ENCODE results near the gene NDUFS7.
"Not testable (repeated sequence)": the region's sequence is repeated elsewhere in the genome, so short reads cannot be mapped to it uniquely, and the experiment has no call there.

NDUFS7 gene

DNA sequence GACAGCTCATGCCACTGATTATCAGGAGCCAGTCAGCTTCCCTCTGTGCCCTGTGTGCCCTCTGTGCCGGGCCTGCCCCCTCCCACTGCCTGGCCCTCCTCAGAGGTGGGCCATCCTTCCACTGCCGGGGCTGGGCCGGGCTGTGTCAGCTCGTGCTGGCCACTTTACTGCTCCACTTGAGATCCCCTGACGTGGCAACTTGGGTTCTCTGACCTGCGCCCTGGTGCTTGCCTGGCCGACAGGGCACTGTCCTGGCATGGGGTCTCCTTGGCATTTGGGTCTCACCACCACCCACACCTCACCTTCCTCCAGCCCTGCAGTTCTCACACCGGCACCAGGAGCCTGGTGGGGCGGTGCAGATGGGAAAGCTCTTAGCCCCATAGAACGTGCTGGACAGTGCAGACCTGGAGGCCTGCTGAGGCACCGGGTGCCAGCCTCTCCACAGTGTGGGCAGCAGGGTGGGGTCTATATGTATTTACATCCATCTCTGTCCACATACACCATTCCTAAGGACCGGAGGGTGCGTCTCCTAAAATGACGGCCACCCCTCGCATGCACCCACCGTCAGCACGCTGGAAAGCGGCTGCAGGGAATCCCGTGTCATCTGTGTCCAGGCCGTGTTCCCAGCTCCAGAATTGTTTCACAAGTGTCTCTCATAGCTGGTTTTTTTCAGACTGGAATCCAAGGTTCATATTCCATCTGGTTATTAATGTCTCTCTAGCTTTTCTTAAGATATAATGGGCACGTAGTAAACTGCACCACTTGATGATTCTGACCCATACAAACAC lies 35.4 kb downstream of the NDUFS7 start:
- no peak for DNase-seq

DNA sequence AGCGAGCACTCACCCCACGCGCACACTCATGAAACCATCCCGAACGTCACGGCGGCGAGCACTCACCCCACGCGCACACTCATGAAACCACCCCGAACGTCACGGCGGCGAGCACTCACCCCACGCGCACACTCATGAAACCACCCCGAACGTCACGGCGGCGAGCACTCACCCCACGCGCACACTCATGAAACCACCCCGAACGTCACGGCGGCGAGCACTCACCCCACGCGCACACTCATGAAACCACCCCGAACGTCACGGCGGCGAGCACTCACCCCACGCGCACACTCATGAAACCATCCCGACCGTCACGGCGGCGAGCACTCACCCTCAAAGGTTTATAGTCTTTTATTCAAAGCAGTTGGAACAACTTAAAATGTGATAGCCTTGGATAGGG lies 36.4 kb downstream of the NDUFS7 start:
- not testable (repeated sequence) for DNase-seq

DNA sequence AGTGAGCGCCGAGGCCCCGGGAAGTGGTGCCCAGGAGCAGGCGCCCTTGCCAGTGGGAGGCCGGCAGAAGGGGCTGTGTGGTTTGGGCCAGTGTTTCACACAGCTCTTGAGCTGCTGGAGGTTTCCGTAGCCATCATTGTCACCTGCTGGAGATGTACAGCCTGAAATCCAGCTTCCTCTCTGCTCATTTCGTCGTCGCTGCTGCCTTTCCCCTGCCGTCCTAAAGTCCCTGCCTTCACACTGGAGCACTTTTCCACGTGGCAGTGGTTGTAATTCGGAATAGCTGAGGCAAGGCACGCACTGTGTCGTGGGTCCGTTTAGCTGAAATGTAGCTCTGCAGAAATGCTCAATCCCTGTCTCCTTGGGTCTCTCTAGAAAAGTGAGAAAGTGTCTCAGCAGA lies 36.9 kb downstream of the NDUFS7 start:
- DNase-seq: no peak

DNA sequence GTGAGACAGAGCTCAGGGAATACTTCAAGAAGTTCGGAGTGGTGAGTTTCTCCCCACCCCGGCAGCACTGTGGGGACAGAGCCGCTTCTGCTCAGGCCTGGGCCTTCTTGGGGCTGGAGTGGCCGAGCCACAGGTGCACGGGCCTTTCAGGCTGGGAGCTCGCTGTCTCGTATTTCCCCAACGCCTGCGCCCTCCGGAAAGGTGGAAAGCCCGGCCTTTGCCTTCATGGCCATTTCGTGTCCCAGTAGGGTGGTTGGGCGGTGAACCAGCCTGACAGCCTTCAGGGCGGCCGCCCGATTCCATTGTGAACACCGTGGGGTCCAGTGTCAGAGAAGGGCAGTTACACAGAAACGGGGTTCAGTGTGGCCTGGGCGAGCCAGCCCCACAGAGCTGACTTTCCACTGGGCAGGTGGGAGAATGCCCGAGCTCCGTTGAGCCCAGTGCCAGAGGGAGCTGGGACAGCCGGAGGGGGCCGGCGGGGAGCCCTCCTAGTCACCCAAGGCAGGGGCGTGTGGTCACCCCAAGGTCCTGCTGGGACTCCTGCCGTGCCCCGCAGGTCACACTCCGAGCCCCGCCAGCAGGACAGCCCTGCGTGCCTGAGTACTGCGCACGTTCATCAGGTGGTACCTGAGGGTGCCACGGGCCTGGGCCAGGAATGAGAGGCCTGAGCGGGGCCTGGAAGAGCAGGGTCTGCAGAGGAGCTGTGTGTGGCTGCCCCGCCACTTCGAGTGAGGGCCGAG lies 37.7 kb downstream of the NDUFS7 start:
- DNase-seq: no peak

DNA sequence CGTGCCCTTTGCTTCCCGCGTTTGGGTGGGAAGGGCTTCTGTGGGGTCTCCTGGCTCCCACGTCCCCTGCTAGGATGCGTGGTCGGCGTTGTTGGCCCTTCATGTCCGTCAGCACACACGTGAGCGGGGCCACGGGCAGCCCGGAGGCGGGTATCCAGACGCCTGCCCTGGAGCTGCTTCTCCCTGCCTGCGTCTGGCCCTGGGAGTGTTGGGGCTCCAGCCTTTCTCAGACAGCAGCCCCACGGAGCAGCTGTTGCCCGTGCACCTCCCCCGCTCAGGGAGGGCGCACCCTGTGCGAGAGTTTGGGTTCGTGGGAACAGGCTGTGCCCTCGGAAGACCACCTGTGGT lies 38.2 kb downstream of the NDUFS7 start:
- DNase-seq: no peak

DNA sequence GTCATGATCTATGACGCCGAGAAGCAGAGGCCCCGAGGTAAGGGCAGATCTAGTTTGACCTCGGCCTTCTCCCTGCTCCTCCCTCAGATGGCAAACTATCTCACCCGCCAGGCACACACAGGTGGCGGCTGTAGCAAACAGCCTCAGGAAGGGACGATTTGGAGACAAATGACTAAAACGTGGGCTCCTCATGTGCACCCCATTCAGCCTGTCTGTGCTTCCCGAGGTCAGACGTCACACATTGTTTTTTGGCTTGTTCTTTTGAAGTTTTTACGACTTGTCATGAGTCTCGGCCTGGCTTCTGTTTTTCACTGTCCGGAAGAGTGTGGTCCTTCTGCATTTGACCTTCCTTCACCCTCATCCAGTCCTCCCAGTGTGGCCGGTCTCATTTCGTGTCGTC lies 38.7 kb downstream of the NDUFS7 start:
- no peak for DNase-seq

DNA sequence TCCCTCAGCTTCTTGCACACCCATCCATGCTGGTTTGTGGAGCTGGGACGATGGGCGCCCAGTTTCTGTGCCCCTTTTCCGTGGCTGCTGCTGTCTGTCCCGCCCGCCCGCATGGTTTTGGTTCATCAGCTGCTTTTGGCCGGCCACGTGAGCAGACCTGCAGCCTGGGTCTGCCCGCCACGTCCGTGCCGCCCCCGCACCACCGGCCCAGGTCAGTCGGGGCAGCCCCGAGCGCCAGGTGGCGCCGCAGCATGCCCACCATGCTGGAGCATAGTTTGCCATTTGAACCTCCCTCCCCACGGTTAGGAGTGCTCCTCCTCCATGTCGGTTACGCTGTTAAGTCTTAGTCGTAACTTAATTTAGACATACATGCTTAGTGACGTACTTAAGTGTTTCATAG lies 39.2 kb downstream of the NDUFS7 start:
- no peak for DNase-seq

DNA sequence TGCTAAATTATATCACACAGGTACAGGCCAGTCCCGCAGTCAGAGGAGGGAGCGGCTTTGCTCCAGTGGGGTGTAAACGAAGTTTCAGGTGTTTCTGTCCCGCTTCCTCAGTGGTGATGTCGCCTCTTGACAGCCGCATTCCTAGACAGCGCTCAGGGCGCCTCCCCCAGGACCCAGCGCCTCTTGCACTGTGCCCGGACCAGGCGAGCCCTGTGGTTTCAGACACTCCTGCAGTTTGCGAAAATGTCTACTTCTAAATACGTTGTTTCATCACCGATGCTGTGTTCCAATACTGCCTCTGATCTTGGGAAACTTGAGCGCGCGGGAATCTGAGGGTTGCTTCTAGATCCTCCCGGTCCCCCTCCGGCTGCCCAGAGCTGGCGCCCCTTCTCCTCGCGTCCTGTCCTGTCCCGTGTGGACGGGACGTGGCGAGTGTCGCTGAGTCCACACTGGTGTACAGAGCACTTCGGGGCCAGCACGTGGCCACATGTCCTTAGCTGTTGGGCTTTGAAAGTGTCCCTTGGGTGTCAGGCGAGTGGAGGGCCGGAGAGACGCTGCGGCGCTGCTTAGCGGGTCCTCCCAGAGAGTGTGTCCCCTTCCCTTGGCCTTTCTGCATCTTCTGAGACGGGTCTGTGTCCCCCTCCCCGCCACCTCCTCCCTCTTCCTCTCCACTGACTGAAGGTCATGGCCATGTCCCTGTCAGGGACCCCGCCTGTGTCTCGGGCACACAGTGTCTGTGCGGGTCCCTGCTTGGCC lies 39.9 kb downstream of the NDUFS7 start:
- no peak for DNase-seq

DNA sequence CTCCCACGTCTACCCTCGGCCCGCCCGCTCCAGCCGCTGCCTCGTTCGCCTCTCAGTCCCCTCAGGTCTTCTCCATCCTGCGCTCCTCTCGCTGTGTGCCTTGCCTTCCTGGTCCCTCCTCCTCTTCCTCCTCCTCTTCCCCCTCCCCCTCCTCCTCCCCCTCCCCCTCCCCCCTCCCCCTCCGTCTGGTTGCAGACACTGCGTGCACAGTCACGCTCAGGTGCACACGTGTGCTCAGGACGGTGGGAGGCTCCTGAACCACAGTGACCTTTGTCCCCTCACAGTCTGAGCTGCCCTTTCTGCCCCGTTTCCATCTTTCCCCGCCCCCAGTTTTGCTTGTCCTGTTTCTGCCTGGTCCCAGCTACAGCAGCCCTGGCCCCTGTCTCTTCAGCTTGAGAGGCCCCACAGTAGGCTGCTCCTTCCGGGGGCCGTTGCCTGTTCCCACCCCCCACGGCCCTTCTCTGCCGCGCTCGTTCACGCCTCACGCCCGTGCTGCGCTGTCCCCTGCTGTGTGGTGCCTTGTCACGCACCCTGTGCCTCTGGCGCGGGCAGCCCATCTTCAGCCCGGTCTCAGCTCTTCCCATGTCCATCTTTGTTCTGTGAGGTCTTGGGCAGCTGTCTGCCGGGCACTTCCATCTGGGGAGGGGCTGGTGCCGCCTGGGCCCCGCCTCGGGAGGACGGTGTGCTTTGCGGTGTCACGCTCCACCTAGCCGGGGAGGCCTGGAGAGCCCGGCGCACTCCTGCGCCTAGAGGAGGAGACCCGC lies 40.7 kb downstream of the NDUFS7 start:
- no peak for DNase-seq

DNA sequence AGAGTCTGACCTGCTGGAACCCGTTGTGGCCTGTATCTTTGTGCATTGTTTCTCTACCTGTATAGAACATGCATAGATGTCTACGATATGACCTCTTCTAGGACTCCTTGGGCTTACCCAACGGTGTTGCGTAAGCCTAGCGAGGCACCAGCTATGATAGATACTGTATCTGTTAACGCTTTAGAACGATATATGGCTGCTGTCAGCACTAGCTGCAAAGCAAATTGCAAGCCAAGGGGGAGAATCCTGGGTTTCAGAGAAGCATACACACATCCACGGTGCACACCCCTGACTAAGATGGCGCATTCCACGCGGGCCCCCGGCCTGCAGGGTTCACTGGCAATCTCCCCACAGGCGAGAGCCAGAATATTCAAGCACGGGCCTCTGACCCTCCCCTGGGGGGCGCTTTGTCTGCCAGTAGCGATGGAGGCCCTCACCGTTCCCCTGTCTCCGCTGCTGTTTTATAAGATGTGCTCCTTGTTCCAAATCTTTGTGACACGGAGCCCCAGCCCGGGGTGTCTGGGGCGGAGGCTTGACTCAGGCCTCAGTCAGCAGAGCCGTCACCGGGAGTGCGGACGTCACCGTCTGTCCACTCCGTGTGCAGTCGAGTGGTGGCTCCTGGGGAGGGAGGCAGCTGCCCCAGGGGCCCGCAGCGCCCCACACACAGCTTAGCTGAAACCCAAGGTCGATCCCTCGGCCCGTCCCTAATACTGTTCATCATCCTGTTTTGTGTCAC lies 41.6 kb downstream of the NDUFS7 start:
- no peak for DNase-seq

DNA sequence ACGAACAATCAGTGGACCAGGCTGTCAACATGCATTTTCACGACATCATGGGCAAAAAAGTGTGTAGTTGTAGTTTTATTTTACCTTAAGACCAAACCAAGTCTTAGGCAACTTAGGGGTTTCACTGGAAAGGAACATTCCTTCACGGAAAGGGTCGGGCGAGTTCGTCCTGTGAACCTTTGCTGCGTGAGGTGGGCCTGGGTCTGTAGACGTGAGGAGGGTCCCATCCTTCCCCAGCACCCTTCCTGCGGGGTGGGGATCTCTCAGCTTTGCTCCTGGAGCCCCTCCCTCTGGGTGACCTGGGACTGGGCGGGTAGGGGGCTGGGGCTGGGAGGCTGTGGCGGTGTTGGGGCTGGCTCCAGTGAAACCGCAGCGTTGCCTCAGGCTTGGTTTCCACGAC lies 42.2 kb downstream of the NDUFS7 start:
- no peak for DNase-seq

DNA sequence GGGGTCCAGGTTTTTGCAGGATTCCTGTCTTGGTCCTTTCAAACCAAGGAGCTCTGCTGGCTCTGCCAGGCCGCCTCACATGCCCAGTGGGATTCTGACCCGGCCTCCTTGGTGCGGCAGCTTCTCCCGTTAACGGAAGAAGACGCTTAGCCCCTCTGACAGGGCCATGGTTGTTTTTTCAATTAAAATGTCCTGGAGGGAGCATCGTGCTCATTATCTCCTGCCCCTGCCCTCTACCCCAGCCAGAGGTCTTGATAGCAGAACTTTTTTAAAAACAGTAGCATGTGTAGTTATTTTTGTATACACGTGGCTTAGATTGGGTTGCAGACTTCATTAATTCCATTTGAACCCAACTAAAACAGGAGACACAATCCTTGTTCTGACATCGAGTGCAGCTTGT lies 43.0 kb downstream of the NDUFS7 start:
- DNase-seq: no peak

DNA sequence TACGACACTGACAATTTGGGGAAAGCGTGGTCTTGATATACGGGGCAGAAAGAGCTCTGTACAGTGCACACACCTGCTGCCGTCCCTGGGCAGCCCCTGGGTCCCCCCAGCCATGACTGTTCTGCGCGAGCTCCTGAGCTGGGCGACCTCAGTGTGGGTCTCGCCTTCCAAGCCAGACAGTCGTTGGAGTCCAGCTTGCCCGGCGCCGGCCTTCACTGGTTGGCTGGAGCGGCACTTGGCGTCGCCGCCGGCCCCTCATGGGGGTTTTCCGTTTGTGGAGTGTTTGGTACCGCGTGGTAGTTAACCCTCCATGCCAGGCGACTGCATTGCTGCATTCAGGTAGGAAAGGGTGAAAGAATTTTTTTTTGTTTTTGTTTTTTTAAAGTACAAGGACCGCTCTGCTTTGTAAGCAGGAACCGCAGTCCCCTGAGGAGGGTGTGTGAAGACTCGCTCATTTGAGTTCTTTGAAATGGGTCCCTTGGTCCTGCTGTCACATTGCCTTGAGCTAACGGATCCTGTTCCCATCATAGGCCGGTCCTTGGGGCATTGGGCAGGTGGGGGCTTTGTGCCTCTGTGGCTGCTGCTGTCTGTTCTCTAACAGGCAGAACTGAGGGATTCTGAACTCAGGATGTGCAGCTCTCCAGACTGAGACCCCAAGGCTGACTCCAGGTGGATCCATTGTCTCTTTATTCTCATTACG lies 43.7 kb downstream of the NDUFS7 start:
- DNase-seq: no peak

DNA sequence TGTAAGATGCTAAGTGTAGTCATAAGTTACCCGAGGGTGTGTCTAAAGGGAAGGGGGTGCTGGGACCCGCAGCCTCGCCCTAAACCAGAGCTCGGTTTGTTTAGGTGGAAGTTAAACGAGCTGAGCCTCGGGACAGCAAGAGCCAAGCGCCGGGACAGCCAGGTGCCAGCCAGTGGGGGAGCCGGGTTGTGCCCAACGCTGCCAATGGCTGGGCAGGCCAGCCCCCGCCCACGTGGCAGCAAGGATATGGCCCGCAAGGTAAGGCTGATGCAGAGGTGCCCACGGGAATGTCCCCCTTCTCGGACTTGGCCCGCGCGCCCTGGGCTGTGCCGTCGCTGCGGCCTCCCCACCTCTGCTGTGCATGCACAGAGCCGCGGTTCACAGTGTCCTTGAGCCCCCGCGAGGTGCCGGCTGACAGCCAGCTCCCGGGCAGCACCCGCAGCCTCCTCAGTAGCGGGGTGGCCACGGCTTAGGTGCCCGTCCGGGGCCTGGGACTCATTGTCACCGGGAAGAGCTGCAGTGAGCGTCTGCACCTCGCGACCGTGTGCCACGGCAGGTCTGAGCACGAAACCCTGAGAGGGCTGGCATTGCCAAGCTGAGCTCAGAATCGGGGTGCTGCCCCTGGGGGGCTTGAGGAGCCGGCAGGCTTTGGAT lies 45.2 kb downstream of the NDUFS7 start:
- no peak for DNase-seq

DNA sequence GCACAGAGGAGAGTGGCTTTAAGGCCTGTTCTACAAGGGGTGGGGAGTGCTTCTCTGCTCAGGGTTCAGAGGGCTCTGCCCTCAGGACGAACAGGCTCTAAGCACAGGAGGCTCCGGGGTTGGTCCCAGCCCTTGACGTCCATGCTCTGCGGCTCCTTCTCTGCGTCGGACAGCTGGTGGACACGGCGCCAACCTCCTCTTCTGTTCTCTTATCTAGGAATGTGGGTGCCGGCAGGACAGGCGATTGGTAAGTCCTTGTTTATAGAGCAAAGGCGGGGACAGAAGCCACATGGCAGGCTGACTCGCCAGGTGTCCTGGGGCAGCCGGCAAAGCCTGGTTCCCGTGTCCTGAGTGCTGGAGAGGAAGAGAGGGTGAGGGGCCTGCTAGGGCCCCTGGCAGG lies 46.0 kb downstream of the NDUFS7 start:
- no peak for DNase-seq

DNA sequence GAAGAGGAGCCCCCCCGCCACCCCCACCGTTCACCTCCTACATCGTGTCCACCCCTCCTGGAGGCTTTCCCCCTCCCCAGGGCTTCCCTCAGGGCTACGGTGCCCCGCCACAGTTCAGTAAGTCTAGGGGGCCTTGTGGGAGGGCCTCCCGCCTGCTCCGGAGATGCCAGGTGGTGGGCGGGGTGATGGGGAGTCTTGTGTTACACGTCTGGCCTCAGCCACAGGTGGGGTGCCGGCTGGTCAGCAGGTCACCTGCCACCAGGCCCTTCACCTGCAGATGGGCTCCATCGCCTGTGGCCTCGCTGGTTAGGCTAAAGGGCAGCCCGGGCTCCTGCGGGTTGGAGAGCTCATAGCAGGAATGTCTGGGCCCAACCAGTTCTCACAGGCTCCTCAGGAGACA lies 46.5 kb downstream of the NDUFS7 start:
- no peak for DNase-seq

DNA sequence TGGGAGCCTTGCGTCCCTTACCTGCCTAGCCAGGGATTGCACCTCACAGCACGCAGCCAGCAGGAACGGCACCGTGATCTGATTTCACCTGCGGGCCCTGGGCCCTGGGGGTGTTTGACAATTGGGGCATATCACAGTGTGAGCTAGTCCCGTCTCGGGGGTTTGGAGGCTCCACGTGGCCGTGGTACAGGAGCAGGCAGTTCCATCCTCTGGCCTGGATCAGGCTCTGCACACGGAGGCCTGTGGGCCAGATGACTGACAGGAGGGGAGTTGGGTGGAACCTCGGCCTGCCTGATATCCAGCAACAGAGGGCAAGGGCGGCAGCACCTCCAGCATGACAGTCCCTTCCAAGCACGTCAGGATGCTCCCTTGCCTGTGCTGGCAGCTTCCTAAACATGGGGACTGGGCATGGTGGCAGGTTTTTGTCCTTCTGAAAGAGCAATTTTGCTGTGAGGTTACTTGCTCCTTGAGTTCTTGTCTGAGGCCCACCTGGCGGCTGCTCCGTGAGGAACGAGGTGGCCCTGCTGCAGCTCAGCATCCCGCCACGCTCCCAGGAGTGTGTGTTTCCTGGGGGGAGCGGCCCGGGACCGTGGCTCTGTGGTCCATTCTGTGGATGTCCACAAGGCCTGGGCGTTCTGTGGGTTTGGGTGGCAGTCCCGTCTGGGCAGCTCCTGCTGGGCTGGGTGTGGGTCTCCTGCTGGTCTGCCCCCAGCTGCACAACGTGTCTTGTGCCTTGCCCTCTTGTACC lies 48.2 kb downstream of the NDUFS7 start:
- DNase-seq: no peak

DNA sequence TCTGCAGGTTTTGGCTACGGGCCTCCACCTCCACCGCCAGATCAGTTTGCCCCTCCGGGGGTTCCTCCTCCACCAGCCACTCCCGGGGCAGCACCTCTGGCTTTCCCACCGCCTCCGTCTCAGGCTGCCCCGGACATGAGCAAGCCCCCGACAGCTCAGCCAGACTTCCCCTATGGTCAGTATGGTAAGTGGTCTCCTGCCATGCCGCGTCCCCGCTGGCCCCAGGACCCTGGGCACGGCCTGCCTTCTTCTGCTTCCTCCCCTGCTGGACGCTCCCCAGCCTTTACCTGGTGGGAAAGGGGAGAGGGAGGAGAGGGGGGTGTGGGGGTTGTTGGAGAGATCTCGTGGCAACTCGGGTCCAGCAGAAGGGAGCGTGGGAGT lies 48.8 kb downstream of the NDUFS7 start:
- DNase-seq: no peak

DNA sequence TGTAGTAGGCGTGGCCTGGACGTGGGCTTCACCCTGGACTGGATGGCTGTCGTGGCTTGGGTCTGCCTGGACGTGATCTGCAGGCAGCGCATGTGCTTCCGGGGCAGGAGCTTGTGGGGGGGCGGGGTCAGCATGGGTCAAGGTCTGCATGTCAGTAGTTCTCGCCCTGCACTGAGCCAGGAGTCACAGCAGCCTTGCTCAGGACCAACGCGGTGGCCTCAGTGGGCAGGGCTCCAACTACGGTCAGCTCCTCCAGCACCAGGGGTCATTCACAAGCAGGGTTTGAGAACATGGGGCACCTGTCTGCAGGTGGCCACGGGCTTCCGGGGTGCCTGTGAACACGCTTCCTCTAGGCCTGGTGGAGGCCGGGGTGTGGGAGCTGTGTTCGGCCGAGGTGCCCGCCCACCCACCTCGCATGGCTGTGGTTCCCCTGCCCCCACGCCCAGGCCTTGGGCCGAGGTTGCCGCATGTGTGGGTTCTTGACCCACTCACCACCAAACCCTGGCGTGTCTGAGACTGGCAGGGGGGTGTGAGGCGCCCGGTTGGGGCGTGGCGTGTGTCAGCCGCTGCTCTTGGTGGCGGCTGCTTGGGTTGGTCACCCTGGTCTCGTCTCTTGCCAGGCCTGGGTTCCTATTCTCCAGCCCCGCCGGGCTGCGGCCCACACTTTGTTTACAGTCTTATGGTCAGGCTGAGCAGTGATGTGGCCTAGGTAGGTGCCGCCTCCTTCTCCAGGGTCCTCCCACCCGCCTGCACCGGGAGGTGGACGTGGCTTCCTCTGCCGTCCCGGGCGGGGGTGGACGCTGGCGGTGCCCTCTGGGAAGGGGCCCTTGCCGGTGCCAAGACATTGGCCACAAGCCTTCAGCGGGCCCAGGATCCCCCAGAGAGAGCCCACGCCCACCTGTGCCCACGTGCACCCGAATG lies 49.7 kb downstream of the NDUFS7 start:
- DNase-seq: no peak

DNA sequence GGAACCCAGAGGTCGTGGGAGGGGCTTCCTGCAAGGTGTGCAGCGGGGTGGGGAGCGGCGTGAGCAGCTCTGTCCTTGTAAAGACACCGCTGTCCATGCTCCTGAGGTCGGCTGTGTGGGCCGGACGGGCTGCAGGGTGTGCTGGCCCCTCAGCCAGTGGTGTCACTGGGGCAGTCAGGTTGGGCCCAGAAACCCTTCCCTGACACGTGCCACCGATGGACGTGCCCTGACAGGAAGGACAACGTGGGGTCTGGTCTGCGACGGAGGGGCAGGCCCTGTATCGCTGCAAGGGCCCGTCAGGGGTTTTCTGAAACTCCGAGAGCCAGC lies 50.3 kb downstream of the NDUFS7 start:
- no peak for DNase-seq

Data from right hindlimb (tissue), 1 donor.